Endothelial cell of umbilical vein (primary cell): ENCODE measurements around the gene PNMA8A. TPM values are rescaled to one million over a fixed set of nuclear protein-coding genes. Genes with fewer than 3 reads are reported as not detected.

Experiments
- BruUV-seq: library from RNA; stranded (reverse); fragments of 400-500 nt; replicated peaks from 2 replicates; lab custom pipeline; 2021; lab: Mats Ljungman, UMichigan
- CTCF ChIA-PET: fragments of 300-600, 350-600 bp; sonication (Branson Sonifier 250); formaldehyde crosslinking; loops from one replicate; lab custom pipeline; 2021; ENCODE audit warnings: antibody characterized with exemption, inconsistent platforms; lab: Charles Lee
- POLR2A ChIA-PET: fragments of 300-600, 350-600 bp; sonication (Branson Sonifier 250); formaldehyde crosslinking; loops from one replicate; lab custom pipeline; 2021; ENCODE audit warnings: antibody characterized with exemption, inconsistent platforms; lab: Charles Lee
- DNase-seq: peaks from one replicate; pipeline ENCODE4 v3.0.0-alpha.2; 2011; ENCODE audit warnings: low read depth, low spot score
- FAIRE-seq: peaks from 2 replicates; lab custom pipeline; 2011; peaks lifted over from hg19 to GRCh38; lab: Jason Lieb, UNC
- H2AFZ ChIP-seq: 2 replicates; pipeline ENCODE4 v1.6.0; 2012; ENCODE audit warnings: low read depth, low read length, control low read depth, inconsistent platforms
- H3K27ac ChIP-seq: 2 replicates; pipeline ENCODE4 v1.5.1; 2011; ENCODE audit warnings: low read depth, mild to moderate bottlenecking, control low read depth, low read length, moderate library complexity; ENCODE audit not compliant: insufficient read depth
- H3K27me3 ChIP-seq, 2 experiments: 2 replicates each; pipeline versions ENCODE4 v1.6.0 to v1.6.1; 2011; ENCODE audit warnings: low read length in 2 of 2, mixed read lengths in 1 of 2; ENCODE audit not compliant: control insufficient read depth in 2 of 2, insufficient read depth in 2 of 2
- H3K36me3 ChIP-seq, 2 experiments: 2 replicates in 1 of 2; 3 replicates in 1 of 2; pipeline ENCODE4 v1.5.1; 2011; ENCODE audit warnings: low read length in 2 of 2, mild to moderate bottlenecking in 1 of 2, moderate library complexity in 1 of 2; ENCODE audit not compliant: control insufficient read depth in 2 of 2, insufficient read depth in 2 of 2; ENCODE audit errors: extremely low read depth in 1 of 2
- H3K4me1 ChIP-seq: 3 replicates; pipeline ENCODE4 v1.5.1; 2011; ENCODE audit warnings: mild to moderate bottlenecking, low read length; ENCODE audit not compliant: control insufficient read depth, insufficient read depth; ENCODE audit errors: extremely low read depth
- H3K4me2 ChIP-seq: 2 replicates; pipeline ENCODE4 v1.6.1; 2011; ENCODE audit warnings: low read length, control low read depth, mixed read lengths; ENCODE audit not compliant: insufficient read depth
- H3K4me3 ChIP-seq, 3 experiments: fragments of 200-600 bp in 1 of 3; sonication (generic), shearing (Covaris generic) in 1 of 3; replicated peaks in 1 of 3; 2 replicates each; pipeline ENCODE4 v1.5.1; 2011 to 2016; ENCODE audit warnings: control low read depth in 3 of 3, low read length in 3 of 3, mild to moderate bottlenecking in 2 of 3, inconsistent platforms in 1 of 3, low read depth in 1 of 3, moderate library complexity in 1 of 3; ENCODE audit not compliant: insufficient read depth in 1 of 3
- H3K79me2 ChIP-seq: 2 replicates; pipeline ENCODE4 v1.6.0; 2012; ENCODE audit warnings: low read length, inconsistent platforms; ENCODE audit not compliant: control insufficient read depth, insufficient read depth
- H3K9ac ChIP-seq: replicated peaks from 2 replicates; pipeline ENCODE3; 2011; ENCODE audit warnings: low read length, control low read depth; ENCODE audit not compliant: insufficient read depth; ENCODE audit errors: extremely low read depth
- H3K9me1 ChIP-seq: replicated peaks from 3 replicates; pipeline ENCODE4 v1.6.0; 2011; ENCODE audit warnings: mild to moderate bottlenecking, low read length; ENCODE audit not compliant: control insufficient read depth, insufficient read depth; ENCODE audit errors: extremely low read depth
- H3K9me3 ChIP-seq: replicated peaks from 2 replicates; pipeline ENCODE4 v1.5.1; 2012; ENCODE audit warnings: low read length, inconsistent platforms; ENCODE audit not compliant: control insufficient read depth, insufficient read depth
- H4K20me1 ChIP-seq: replicated peaks from 2 replicates; pipeline ENCODE3; 2011; ENCODE audit warnings: mild to moderate bottlenecking, low read length; ENCODE audit not compliant: control insufficient read depth, insufficient read depth; ENCODE audit errors: extremely low read depth
- EZH2 ChIP-seq: IDR thresholded peaks from 2 replicates; pipeline ENCODE4 v1.6.1; 2012; ENCODE audit warnings: borderline replicate concordance, low read depth, mild to moderate bottlenecking, moderate library complexity, low read length, inconsistent platforms; ENCODE audit not compliant: severe bottlenecking
- FOS ChIP-seq: IDR thresholded peaks from 2 replicates; pipeline ENCODE4 v1.6.1; 2011; ENCODE audit warnings: mild to moderate bottlenecking, low read length, moderate library complexity, borderline replicate concordance; ENCODE audit not compliant: insufficient read depth
- GATA2 ChIP-seq: IDR thresholded peaks from 2 replicates; pipeline ENCODE4 v1.7.0; 2011; ENCODE audit warnings: low read depth, mild to moderate bottlenecking, moderate library complexity, mixed read lengths, low read length; ENCODE audit not compliant: insufficient read length, insufficient read depth
- MYC ChIP-seq: IDR thresholded peaks from one replicate; pipeline ENCODE4 v1.6.1; 2011; ENCODE audit warnings: mild to moderate bottlenecking, low read depth, low read length
- POLR2A ChIP-seq: IDR thresholded peaks from 2 replicates; pipeline ENCODE4 v1.6.1; 2012; ENCODE audit warnings: low read depth, mild to moderate bottlenecking, control low read depth, low read length
- POLR2AphosphoS5 ChIP-seq: IDR thresholded peaks from 2 replicates; pipeline ENCODE4 v1.6.1; 2012; ENCODE audit warnings: low read depth, mild to moderate bottlenecking, control low read depth, low read length, moderate library complexity; ENCODE audit not compliant: insufficient read depth
- dilution Hi-C: fragments of 300-500 bp; cut with MboI; formaldehyde crosslinking; loops from one replicate; pipeline ENCODE4 v1.15.0; 2019; ENCODE audit warnings: low sequenced_read_pairs; ENCODE audit not compliant: extremely low pct_ligation_motif_present
- intact Hi-C: fragments of 100-400 bp; cut with micrococcal nuclease; formaldehyde crosslinking; loops from one replicate; pipeline ENCODE4 v1.10.0; 2022
- polyA plus RNA-seq, 4 experiments: library from polyadenylated mRNA; depleted of rRNA in 3 of 4; stranded (reverse) in 3 of 4; unstranded in 1 of 4; fragments of >200 nt; gene quantifications; 2 replicates each; pipeline versions ENCODE4 v1.2.1 to v1.2.3, GENCODE V29; 2011 to 2012; ENCODE audit warnings: missing spikeins in 1 of 4
- total RNA-seq: library from RNA; stranded (reverse); gene quantifications from 2 replicates; pipeline ENCODE4 v1.2.3, GENCODE V29; 2021
- TF ChIP-seq, protein P1 (sequence below): IDR thresholded peaks from 2 replicates; pipeline ENCODE4 v1.6.1; 2011; ENCODE audit not compliant: insufficient read depth, insufficient read length

Gene PNMA8A
- total and polyA plus RNA-seq, 2 donors (not counting 3 experiments of a cell fraction or from before 2014, with no cell fraction given), result 0.25 to 0.27 TPM

GRCh38 chr19:46420056-46420455 is 51.3 kb downstream of the PNMA8A start:
- Histone ChIP-seq H3K9me3 (no peaks in the 10 kb centered on the region), H3K27ac (no peak overlapping the region), H3K4me3 (no peak overlapping the region), H3K36me3 (no peaks in the 10 kb centered on the region), H3K9ac (no peak overlapping the region), H3K79me2 (no peaks in the 10 kb centered on the region), H3K4me2 (no peak overlapping the region), H3K4me1 (no peaks in the 10 kb centered on the region), H2AFZ (no peak overlapping the region), H3K27me3 (peaks cover 0 to 10% of the 10 kb centered on the region in 2 experiments), H3K9me1 (no peaks in the 10 kb centered on the region), H4K20me1 (no peaks in the 10 kb centered on the region)
- no peak for DNase-seq
- intact Hi-C loops (no loop called here), dilution Hi-C loops (no loop called here)
- no peak for FAIRE-seq
- no TSS peak for BruUV-seq
- POLR2A ChIA-PET, result no interaction called here
- CTCF ChIA-PET, result no interaction called here
- TF ChIP-seq EZH2 (no peak), POLR2A (no peak), MYC (no peak), POLR2AphosphoS5 (no peak), FOS (no peak), GATA2 (no peak)
- TF ChIP-seq, protein P1, sequence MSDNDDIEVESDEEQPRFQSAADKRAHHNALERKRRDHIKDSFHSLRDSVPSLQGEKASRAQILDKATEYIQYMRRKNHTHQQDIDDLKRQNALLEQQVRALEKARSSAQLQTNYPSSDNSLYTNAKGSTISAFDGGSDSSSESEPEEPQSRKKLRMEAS, result no peak

Other genes with a start within 250 kb of the PNMA8A start
- not detected in 2 replicates for gene IGFL1, start 241.8 kb downstream of the PNMA8A start, total RNA-seq
- not detected in 2 replicates for gene IGFL1, start 241.8 kb downstream of the PNMA8A start, polyA plus RNA-seq
- 8.1 and 8.5 TPM in 2 replicates for gene HIF3A, start 174.5 kb downstream of the PNMA8A start, total RNA-seq
- 5.6 and 8.5 TPM in 2 replicates for gene HIF3A, start 174.5 kb downstream of the PNMA8A start, polyA plus RNA-seq
- gene PPP5C, start 124.5 kb downstream of the PNMA8A start, total RNA-seq, result 102 and 114 TPM in 2 replicates
- 157 and 172 TPM in 2 replicates for gene PPP5C, start 124.5 kb downstream of the PNMA8A start, polyA plus RNA-seq
- gene CCDC8, start 58.0 kb downstream of the PNMA8A start, total RNA-seq, result 0.35 and 0.75 TPM in 2 replicates
- 0.18 and 0.19 TPM in 2 replicates for gene CCDC8, start 58.0 kb downstream of the PNMA8A start, polyA plus RNA-seq
- 0.07 TPM in 1 of 2 replicates, not detected in the other for gene PNMA8C, start 42.6 kb downstream of the PNMA8A start, total RNA-seq
- gene PNMA8C, start 42.6 kb downstream of the PNMA8A start, polyA plus RNA-seq, result not detected in 2 replicates
- gene PNMA8B, start 24.3 kb upstream of the PNMA8A start, total RNA-seq, result 0.11 TPM in 1 of 2 replicates, not detected in the other
- 0.02 TPM in 1 of 2 replicates, not detected in the other for gene PNMA8B, start 24.3 kb upstream of the PNMA8A start, polyA plus RNA-seq
- 305 and 351 TPM in 2 replicates for gene CALM3, start 129.8 kb upstream of the PNMA8A start, total RNA-seq
- gene CALM3, start 129.8 kb upstream of the PNMA8A start, polyA plus RNA-seq, result 328 and 425 TPM in 2 replicates
- gene PTGIR, start 153.5 kb upstream of the PNMA8A start, total RNA-seq, result 0.55 and 1.1 TPM in 2 replicates
- 2.7 and 3.8 TPM in 2 replicates for gene PTGIR, start 153.5 kb upstream of the PNMA8A start, polyA plus RNA-seq
- not detected in 2 replicates for gene GNG8, start 164.6 kb upstream of the PNMA8A start, total RNA-seq
- not detected in 2 replicates for gene GNG8, start 164.6 kb upstream of the PNMA8A start, polyA plus RNA-seq
- 0.22 and 0.65 TPM in 2 replicates for gene DACT3, start 189.6 kb upstream of the PNMA8A start, total RNA-seq
- gene DACT3, start 189.6 kb upstream of the PNMA8A start, polyA plus RNA-seq, result 0.76 and 0.83 TPM in 2 replicates
- 94.9 and 101 TPM in 2 replicates for gene PRKD2, start 245.6 kb upstream of the PNMA8A start, total RNA-seq
- gene PRKD2, start 245.6 kb upstream of the PNMA8A start, polyA plus RNA-seq, result 40.4 and 42.4 TPM in 2 replicates